Measurements from ENCODE around the gene LIN54. TPM values are rescaled to one million over a fixed set of nuclear protein-coding genes. Genes with fewer than 3 reads are reported as not detected.

The LIN54 gene
- total and polyA plus RNA-seq, 9 donors = 3.8 to 10.0 (median 7.4) TPM

DNA sequence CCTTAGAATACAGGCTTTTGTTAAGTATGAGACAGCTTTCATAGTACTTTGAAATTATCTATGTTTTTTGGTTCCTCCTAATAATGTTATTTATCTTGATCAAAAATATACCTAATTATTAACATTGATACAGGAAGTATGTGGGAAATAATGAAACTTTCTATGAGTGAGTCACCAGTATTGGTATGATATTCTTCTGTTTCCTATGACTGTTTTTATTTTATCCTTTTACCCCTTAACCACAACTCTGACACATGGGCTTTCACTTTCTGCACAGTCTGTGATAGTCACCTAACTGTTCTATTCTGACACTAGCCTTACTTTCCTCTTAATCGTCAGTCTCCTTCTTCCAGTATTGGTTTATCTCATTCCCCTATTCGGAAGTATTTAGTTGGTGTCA, 105.4 kb downstream of the LIN54 start:
- DNase-seq = no peak
- 85 to 92% (median 88%) methylated on average over 2 of the region's 2 CpGs for WGBS, 3 donors
- H3K4me1 ChIP-seq (ENCODE audit: insufficient read depth) = peaks cover 1% of the 10 kb centered on the region
- intact Hi-C loops (cut with DNase I) = loop anchor here in 1 of 4 donors (10.0 kb wide), 1 partner anchor 110 kb away; the partner anchor contains the start of gene LIN54
- no peak overlapping the region for H3K27ac ChIP-seq
- H3K36me3 ChIP-seq = no peaks in the 10 kb centered on the region
- no peaks in the 10 kb centered on the region for H3K27me3 ChIP-seq
- TF ChIP-seq, protein P1, sequence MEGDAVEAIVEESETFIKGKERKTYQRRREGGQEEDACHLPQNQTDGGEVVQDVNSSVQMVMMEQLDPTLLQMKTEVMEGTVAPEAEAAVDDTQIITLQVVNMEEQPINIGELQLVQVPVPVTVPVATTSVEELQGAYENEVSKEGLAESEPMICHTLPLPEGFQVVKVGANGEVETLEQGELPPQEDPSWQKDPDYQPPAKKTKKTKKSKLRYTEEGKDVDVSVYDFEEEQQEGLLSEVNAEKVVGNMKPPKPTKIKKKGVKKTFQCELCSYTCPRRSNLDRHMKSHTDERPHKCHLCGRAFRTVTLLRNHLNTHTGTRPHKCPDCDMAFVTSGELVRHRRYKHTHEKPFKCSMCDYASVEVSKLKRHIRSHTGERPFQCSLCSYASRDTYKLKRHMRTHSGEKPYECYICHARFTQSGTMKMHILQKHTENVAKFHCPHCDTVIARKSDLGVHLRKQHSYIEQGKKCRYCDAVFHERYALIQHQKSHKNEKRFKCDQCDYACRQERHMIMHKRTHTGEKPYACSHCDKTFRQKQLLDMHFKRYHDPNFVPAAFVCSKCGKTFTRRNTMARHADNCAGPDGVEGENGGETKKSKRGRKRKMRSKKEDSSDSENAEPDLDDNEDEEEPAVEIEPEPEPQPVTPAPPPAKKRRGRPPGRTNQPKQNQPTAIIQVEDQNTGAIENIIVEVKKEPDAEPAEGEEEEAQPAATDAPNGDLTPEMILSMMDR (IDR thresholded peaks at IDR 0.05) = no peak
- TF ChIP-seq POLR2A (IDR thresholded peaks at IDR 0.05) (no peak), EP300 (IDR thresholded peaks at IDR 0.05) (no peak)
- no peak overlapping the region for H3K4me3 ChIP-seq
- no peaks in the 10 kb centered on the region for H3K9me3 ChIP-seq

DNA sequence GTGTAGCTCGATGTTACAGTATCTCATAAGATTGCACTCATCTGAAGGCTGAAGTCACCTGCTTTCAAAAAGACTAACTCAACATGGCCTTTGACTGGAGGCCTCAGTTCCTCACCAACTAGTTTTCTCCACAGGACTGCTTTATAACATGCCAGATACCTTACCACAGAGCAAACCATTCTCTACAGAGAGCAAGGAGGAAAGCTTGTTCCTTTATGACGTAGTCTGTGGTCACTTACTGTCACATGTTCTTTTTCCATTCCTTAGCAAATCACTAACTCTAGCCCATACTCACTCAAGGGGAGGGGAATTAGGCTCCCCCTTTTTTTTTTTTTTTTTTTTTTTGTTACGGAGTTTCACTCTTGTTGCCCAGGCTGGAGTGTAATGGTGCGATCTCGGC, 106.9 kb downstream of the LIN54 start:
- Histone ChIP-seq H3K27ac (no peak overlapping the region), H3K27me3 (no peaks in the 10 kb centered on the region), H3K4me1 (ENCODE audit: insufficient read depth) (peaks cover 1% of the 10 kb centered on the region), H3K9me3 (no peaks in the 10 kb centered on the region), H3K4me3 (no peak overlapping the region), H3K36me3 (no peaks in the 10 kb centered on the region)
- 89 to 93% (median 93%) methylated on average over 5 of the region's 5 CpGs for WGBS, 3 donors
- TF ChIP-seq, protein P1 (IDR thresholded peaks at IDR 0.05) = no peak
- TF ChIP-seq POLR2A (IDR thresholded peaks at IDR 0.05) = no peak
- no peak for DNase-seq
- intact Hi-C loops (cut with DNase I) = loop anchor here in 1 of 4 donors (10.0 kb wide), 1 partner anchor 111 kb away; the partner anchor contains the start of gene LIN54

DNA sequence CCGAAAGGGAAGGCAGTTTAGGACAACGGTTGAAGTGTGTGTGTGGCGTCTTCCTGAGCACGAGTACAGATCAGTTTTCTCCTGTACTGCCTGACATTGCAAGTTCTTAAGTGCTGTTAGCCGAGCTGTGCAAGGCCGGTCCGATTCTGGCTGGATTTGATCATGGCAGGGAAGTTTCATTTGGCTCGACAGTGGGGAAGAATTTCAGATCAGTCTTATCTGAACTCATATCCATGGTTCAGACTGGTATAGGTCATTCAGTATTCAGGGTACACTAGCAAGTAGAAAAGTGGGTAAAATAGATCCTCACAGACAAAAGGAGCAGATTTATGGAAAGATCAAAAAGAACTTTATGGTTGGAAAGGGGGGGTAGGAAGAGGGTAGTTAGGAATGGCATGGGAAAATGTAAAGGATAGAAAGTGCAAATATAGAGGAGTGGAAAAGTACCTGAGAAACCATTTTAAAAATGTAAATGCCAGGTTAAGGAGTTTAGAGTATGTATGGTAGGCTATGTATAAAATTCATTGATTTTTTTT, 109.4 kb downstream of the LIN54 start:
- Histone ChIP-seq H3K4me3 (peak overlapping the region; percentile 67), H3K27me3 (no peaks in the 10 kb centered on the region), H3K27ac (peak overlapping the region; percentile 95 to 99), H3K4me1 (ENCODE audit: insufficient read depth) (peaks cover 6% of the 10 kb centered on the region), H3K36me3 (no peaks in the 10 kb centered on the region), H3K9me3 (no peaks in the 10 kb centered on the region)
- intact Hi-C loops (cut with DNase I) = loop anchor here in 1 of 4 donors (10.0 kb wide), 1 partner anchor 114 kb away; the partner anchor contains the start of gene LIN54
- TF ChIP-seq POLR2A (IDR thresholded peaks at IDR 0.05) (no peak), EP300 (IDR thresholded peaks at IDR 0.05) (no peak)
- TF ChIP-seq, protein P1 (IDR thresholded peaks at IDR 0.05) = no peak
- WGBS, 3 donors = 0 to 1% (median 0%) methylated on average over 8 of the region's 8 CpGs
- no peak for DNase-seq

GRCh38 chr4:82900411-82901182, 110.0 kb downstream of the LIN54 start, which contains the start of gene THAP9:
Gene THAP9 (plus strand): TSS chr4:82900735. CDS start chr4:82900803, 68 bp downstream.
- DNase-seq = peak; percentile 96 to 98 (median 97)
- intact Hi-C loops (cut with DNase I) = loop anchor here in 1 of 4 donors (10.0 kb wide), 1 partner anchor 114 kb away; the partner anchor contains the start of gene LIN54
- Histone ChIP-seq H3K36me3 (no peaks in the 10 kb centered on the region), H3K9me3 (no peaks in the 10 kb centered on the region), H3K27ac (peak within 1 kb of the TSS; percentile 95 to 99), H3K27me3 (no peaks in the 10 kb centered on the region), H3K4me1 (ENCODE audit: insufficient read depth) (peaks cover 8% of the 10 kb centered on the region), H3K4me3 (peak within 1 kb of the TSS; percentile 67)
- TF ChIP-seq, protein P1 (IDR thresholded peaks at IDR 0.05) = no peak
- TF ChIP-seq POLR2A (IDR thresholded peaks at IDR 0.05) = peak; percentile 73
- peak; percentile 6 for TF ChIP-seq EP300 (IDR thresholded peaks at IDR 0.05)
- WGBS, 3 donors = 0 to 1% (median 0%) methylated on average over 67 of the region's 67 CpGs
